ENCODE results near the gene FLT3. TPM values are rescaled to one million over a fixed set of nuclear protein-coding genes. Genes with fewer than 3 reads are reported as not detected.

FLT3 gene
- total and polyA plus RNA-seq, 10 of the 15 experiments (the other 5 are each of a cell fraction or from before 2014, with no cell fraction given) = 0.04 to 0.19 (median 0.11) TPM; not detected in 1

DNA sequence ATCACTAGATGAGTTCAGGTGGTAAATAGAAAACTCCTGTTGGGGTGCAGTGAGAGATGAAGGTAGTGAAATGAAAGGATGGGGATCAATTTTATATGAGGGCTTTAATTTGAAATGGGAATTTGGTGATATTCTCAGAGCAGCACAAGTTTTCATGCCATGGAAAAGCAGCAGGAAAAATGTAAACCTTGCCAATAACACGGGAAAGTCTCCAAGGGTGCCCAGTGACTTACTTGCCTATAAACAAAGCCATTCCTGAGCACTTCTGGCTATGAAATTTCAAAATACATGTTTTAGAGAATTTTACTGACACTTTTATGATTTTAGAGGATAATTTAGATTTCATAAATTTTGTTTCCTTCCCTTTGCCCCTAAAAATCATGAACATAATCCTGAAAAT, 16.4 kb upstream of the FLT3 start:
- no peaks in the 10 kb centered on the region for H3K4me1 ChIP-seq (ENCODE audit: control insufficient read depth, insufficient read depth, low read length)
- no peaks in the 10 kb centered on the region for H3K27me3 ChIP-seq (replicated peaks in 1 of 2; ENCODE audit: control insufficient read depth in 2 of 2, insufficient read depth in 2 of 2, low read length in 1 of 2)
- TF ChIP-seq, protein P1, sequence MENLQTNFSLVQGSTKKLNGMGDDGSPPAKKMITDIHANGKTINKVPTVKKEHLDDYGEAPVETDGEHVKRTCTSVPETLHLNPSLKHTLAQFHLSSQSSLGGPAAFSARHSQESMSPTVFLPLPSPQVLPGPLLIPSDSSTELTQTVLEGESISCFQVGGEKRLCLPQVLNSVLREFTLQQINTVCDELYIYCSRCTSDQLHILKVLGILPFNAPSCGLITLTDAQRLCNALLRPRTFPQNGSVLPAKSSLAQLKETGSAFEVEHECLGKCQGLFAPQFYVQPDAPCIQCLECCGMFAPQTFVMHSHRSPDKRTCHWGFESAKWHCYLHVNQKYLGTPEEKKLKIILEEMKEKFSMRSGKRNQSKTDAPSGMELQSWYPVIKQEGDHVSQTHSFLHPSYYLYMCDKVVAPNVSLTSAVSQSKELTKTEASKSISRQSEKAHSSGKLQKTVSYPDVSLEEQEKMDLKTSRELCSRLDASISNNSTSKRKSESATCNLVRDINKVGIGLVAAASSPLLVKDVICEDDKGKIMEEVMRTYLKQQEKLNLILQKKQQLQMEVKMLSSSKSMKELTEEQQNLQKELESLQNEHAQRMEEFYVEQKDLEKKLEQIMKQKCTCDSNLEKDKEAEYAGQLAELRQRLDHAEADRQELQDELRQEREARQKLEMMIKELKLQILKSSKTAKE (IDR thresholded peaks at IDR 0.05; ENCODE audit: low read depth, poor library complexity, severe bottlenecking) = no peak
- TF ChIP-seq STAT3 (IDR thresholded peaks at IDR 0.05; ENCODE audit: low read depth, low read length) (no peak), PML (IDR thresholded peaks at IDR 0.05; ENCODE audit: low read length) (no peak), SIN3A (IDR thresholded peaks at IDR 0.05; ENCODE audit: low read depth, low read length) (no peak), BRCA1 (IDR thresholded peaks at IDR 0.05; ENCODE audit: low read depth, low read length) (no peak), RCOR1 (conservative IDR thresholded peaks at IDR 0.05; ENCODE audit: low read depth, low read length) (no peak), SMAD1 (IDR thresholded peaks at IDR 0.05; ENCODE audit: low read depth, partially characterized antibody) (no peak), HCFC1 (IDR thresholded peaks at IDR 0.05; ENCODE audit: low read length) (no peak)
- TF ChIP-seq, protein P2, sequence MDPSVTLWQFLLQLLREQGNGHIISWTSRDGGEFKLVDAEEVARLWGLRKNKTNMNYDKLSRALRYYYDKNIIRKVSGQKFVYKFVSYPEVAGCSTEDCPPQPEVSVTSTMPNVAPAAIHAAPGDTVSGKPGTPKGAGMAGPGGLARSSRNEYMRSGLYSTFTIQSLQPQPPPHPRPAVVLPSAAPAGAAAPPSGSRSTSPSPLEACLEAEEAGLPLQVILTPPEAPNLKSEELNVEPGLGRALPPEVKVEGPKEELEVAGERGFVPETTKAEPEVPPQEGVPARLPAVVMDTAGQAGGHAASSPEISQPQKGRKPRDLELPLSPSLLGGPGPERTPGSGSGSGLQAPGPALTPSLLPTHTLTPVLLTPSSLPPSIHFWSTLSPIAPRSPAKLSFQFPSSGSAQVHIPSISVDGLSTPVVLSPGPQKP (IDR thresholded peaks at IDR 0.05; ENCODE audit: low read depth, low read length) = no peak
- H2AFZ ChIP-seq (ENCODE audit: control insufficient read depth, low read depth, low read length) = no peak overlapping the region
- no peaks in the 10 kb centered on the region for H4K20me1 ChIP-seq (ENCODE audit: control insufficient read depth, insufficient read depth)
- no peak for DNase-seq (ENCODE audit: low read depth, low spot score)
- no peaks in the 10 kb centered on the region for H3K9me3 ChIP-seq (replicated peaks; ENCODE audit: control insufficient read depth, insufficient read depth, low read length)
- in situ Hi-C loops (cut with MboI) = no loop called here
- no peak for ATAC-seq
- ChIA-PET POLR2A (no interaction called here), RAD21 (ENCODE audit: unreplicated experiment) (no interaction called here), SMC1A (ENCODE audit: uncharacterized antibody, unreplicated experiment) (no interaction called here), CTCF (interaction anchor here (1.6 kb wide), 1 partner anchor 13 kb away, joined by 5 read pairs; no protein-coding TSS in a partner anchor)
- intact Hi-C loops (cut with micrococcal nuclease; ENCODE audit: unreplicated experiment) = no loop called here
- H3K27ac ChIP-seq (ENCODE audit: control insufficient read depth, insufficient read depth) = no peak overlapping the region
- no peaks in the 10 kb centered on the region for H3K79me2 ChIP-seq (ENCODE audit: control insufficient read depth, insufficient read depth, low read length)
- no peak for FAIRE-seq
- no peak overlapping the region for H3K4me3 ChIP-seq
- no peaks in the 10 kb centered on the region for H3K36me3 ChIP-seq (ENCODE audit: control insufficient read depth in 2 of 2, insufficient read depth in 2 of 2, low read length in 1 of 2)
- no TSS peak for BruUV-seq (replicated peaks)
- H3K9ac ChIP-seq (ENCODE audit: control insufficient read depth, insufficient read depth, low read length) = no peak overlapping the region
- no peak overlapping the region for H3K4me2 ChIP-seq (ENCODE audit: control insufficient read depth, insufficient read depth)
- 47% methylated on average over 1 of the region's 1 CpG for WGBS (ENCODE audit: insufficient coverage, insufficient replicate concordance, low lambda C conversion rate, missing lambda C conversion rate)
